MCF 10A (cell line): ENCODE data around the gene TBL1XR1. TPM values are rescaled to one million over a fixed set of nuclear protein-coding genes. Genes with fewer than 3 reads are reported as not detected.
"Not testable (repeated sequence)": the region's sequence is repeated elsewhere in the genome, so short reads cannot be mapped to it uniquely, and the experiment has no call there.

Source experiments
- BruUV-seq: library from RNA; stranded (reverse); fragments of 400-500 nt; replicated peaks from 2 replicates; lab custom pipeline; 2021; lab: Mats Ljungman, UMichigan
- CTCF ChIA-PET: fragments of 300-600 bp; sonication (Branson Sonifier 250); formaldehyde crosslinking; extraction: SDS; loops from one replicate; lab custom pipeline; 2021; ENCODE audit warnings: antibody characterized with exemption, inconsistent platforms; lab: Yijun Ruan, JAX
- POLR2A ChIA-PET: fragments of 300-600, 350-650 bp; sonication (Branson Sonifier 250); formaldehyde crosslinking; extraction: SDS; loops from one replicate; lab custom pipeline; 2020; ENCODE audit warnings: antibody characterized with exemption, inconsistent platforms; lab: Yijun Ruan, JAX
- DNase-seq: peaks from one replicate; pipeline ENCODE4 v3.0.0-alpha.2; 2018; ENCODE audit not compliant: unreplicated experiment
- H3K27ac Mint-ChIP-seq: one replicate; pipeline ENCODE4 v1.8.0; 2022; ENCODE audit warnings: mild to moderate bottlenecking, low read depth, mixed read lengths; ENCODE audit not compliant: unreplicated experiment
- H3K27me3 Mint-ChIP-seq: one replicate; pipeline ENCODE4 v1.8.0; 2022; ENCODE audit warnings: mixed read lengths; ENCODE audit not compliant: insufficient read depth, unreplicated experiment
- H3K36me3 Mint-ChIP-seq: one replicate; pipeline ENCODE4 v1.8.0; 2022; ENCODE audit warnings: mild to moderate bottlenecking, moderate library complexity, mixed read lengths; ENCODE audit not compliant: insufficient read depth, unreplicated experiment
- H3K4me1 Mint-ChIP-seq: one replicate; pipeline ENCODE4 v1.8.0; 2022; ENCODE audit warnings: mixed read lengths; ENCODE audit not compliant: insufficient read depth, unreplicated experiment
- H3K4me3 Mint-ChIP-seq: one replicate; pipeline ENCODE4 v1.8.0; 2022; ENCODE audit warnings: mild to moderate bottlenecking, moderate library complexity, mixed read lengths; ENCODE audit not compliant: unreplicated experiment
- H3K9me3 Mint-ChIP-seq: one replicate; pipeline ENCODE4 v1.8.0; 2022; ENCODE audit warnings: mixed read lengths; ENCODE audit not compliant: unreplicated experiment
- intact Hi-C: fragments of 100-400 bp; cut with micrococcal nuclease; formaldehyde crosslinking; loops from 2 replicates; pipeline ENCODE4 v1.14.1; 2022
- total RNA-seq: library from RNA; stranded (reverse); gene quantifications from 2 replicates; pipeline ENCODE4 v1.2.3, GENCODE V29; 2022
- TF ChIP-seq, protein P1 (sequence below): fragments of 200-600 bp; IDR thresholded peaks from one replicate; pipeline ENCODE4 v1.8.0; 2022; ENCODE audit warnings: antibody characterized with exemption, mild to moderate bottlenecking; ENCODE audit not compliant: unreplicated experiment

Gene TBL1XR1
- total RNA-seq, 1 experiment from 2014 or later = 178 TPM

DNA sequence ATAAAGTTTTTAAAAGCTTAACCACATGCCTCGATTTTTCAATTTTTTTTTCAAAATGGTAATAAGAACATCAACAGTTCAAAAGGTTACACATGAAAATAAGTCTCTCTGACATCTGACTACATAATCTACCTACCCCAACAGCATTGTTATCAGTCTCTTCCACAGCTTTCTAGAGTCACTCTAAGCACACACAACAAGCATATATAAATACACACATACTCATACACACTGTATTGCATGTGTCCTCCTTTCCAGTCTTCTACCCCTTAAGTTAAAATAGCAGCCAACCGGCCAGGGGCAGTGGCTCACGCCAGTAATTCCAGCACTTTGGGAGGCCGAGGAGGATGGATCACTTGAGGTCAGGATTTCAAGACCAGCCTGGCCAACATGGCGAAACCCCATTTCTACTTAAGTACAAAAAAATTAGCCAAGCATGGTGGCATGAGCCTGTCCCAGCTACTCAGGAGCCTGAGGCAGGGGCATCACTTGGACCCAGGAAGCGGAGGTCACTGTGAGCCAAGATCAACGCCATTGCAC lies 12.2 kb downstream of the TBL1XR1 start:
- Mint-ChIP-seq H3K4me3 (no peak overlapping the region), H3K36me3 (peaks cover 4% of the 10 kb centered on the region), H3K27ac (peak overlapping the region; percentile 0), H3K9me3 (no peaks in the 10 kb centered on the region), H3K4me1 (peaks cover 22% of the 10 kb centered on the region), H3K27me3 (no peaks in the 10 kb centered on the region)
- no TSS peak for BruUV-seq
- DNase-seq = no peak
- TF ChIP-seq, protein P1, sequence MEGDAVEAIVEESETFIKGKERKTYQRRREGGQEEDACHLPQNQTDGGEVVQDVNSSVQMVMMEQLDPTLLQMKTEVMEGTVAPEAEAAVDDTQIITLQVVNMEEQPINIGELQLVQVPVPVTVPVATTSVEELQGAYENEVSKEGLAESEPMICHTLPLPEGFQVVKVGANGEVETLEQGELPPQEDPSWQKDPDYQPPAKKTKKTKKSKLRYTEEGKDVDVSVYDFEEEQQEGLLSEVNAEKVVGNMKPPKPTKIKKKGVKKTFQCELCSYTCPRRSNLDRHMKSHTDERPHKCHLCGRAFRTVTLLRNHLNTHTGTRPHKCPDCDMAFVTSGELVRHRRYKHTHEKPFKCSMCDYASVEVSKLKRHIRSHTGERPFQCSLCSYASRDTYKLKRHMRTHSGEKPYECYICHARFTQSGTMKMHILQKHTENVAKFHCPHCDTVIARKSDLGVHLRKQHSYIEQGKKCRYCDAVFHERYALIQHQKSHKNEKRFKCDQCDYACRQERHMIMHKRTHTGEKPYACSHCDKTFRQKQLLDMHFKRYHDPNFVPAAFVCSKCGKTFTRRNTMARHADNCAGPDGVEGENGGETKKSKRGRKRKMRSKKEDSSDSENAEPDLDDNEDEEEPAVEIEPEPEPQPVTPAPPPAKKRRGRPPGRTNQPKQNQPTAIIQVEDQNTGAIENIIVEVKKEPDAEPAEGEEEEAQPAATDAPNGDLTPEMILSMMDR = no peak
- CTCF ChIA-PET = interaction anchor here (0.5 to 1.3 kb wide), 5 partner anchors 30 to 183 kb away, joined by 3 to 6 read pairs (median 4); no protein-coding TSS in a partner anchor
- intact Hi-C loops = no loop called here
- POLR2A ChIA-PET = interaction anchor here (0.6 to 1.0 kb wide), 5 partner anchors 8 to 632 kb away, joined by 3 read pairs; no protein-coding TSS in a partner anchor

DNA sequence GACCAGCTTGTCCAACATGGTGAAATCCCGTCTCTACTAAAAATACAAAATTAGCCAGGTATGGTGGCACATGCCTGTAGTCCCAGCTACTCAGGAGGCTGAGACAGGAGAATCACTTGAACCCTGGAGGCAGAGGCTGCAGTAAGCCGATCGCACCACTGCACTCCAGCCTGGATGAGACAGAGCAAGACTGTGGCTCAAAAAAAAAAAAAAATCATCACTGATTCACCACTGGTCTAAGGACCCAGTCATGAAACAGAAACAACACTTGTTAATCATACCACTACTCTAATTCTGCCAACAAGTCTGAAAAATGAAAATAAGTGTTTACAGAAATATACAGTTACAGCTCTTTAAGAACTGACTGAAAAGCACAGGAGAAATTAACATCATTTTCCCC lies 12.7 kb downstream of the TBL1XR1 start:
- ChIA-PET CTCF (interaction anchor here (0.6 to 1.3 kb wide), 3 partner anchors 30 to 179 kb away, joined by 3 to 4 read pairs (median 3); no protein-coding TSS in a partner anchor), POLR2A (interaction anchor here (0.6 to 1.0 kb wide), 7 partner anchors 9 to 633 kb away, joined by 3 read pairs; no protein-coding TSS in a partner anchor)
- H3K27me3 Mint-ChIP-seq, intact Hi-C loops, H3K36me3 Mint-ChIP-seq, H3K9me3 Mint-ChIP-seq, BruUV-seq, H3K4me3 Mint-ChIP-seq, DNase-seq: not testable (repeated sequence)
- Mint-ChIP-seq H3K4me1 (peaks cover 25% of the 10 kb centered on the region), H3K27ac (peak overlapping the region; percentile 0)

DNA sequence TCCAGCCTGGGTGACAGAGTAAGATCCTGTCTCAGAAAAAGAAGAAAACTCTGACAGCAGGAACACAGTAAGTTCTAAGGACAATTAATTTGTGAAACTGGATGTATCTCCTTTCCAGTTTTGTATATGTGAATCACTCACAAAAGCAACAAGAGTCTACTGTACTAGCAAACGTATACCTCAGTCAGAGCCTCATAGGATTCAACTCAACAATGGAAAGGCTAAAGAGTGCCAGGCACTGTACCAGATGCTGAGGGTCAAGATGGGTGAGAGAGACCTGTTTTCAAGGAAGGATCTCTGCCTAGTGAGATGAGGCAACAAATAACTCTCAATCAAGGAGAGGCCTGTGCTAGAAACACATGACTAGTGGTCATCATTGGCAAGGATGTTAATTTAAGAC lies 14.9 kb downstream of the TBL1XR1 start:
- Mint-ChIP-seq H3K4me1 (peaks cover 36% of the 10 kb centered on the region), H3K9me3 (no peaks in the 10 kb centered on the region), H3K4me3 (no peak overlapping the region), H3K27me3 (no peaks in the 10 kb centered on the region), H3K36me3 (no peaks in the 10 kb centered on the region), H3K27ac (no peak overlapping the region)
- CTCF ChIA-PET = no interaction called here
- no peak for DNase-seq
- TF ChIP-seq, protein P1 = no peak
- POLR2A ChIA-PET = interaction anchor here (1.0 kb wide), 1 partner anchor 322 kb away, joined by 3 read pairs; no protein-coding TSS in a partner anchor
- intact Hi-C loops = no loop called here
- BruUV-seq = no TSS peak

DNA sequence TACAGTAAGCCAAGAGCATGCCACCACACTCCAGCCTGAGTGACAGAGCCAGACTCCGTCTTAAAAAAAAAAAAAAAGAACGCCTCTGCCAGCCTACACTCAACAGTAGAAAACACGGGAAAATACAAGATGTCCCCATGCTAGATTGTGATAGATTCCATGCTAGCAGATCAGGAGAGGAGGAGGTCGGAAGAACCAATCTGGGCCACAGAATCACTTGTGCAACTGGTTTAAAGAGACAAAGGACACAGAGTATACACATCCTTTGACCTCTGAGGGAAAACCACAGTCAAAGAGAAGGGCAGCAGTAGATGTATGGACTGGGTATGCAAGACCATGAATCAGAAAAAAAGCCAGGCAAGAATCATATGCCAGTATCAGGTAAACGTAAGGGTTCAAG lies 15.9 kb downstream of the TBL1XR1 start:
- ChIA-PET CTCF (no interaction called here), POLR2A (interaction anchor here (2.8 kb wide), 1 partner anchor 13 kb away, joined by 21 read pairs; no protein-coding TSS in a partner anchor)
- Mint-ChIP-seq H3K4me1 (peaks cover 34% of the 10 kb centered on the region), H3K27me3 (no peaks in the 10 kb centered on the region), H3K36me3 (no peaks in the 10 kb centered on the region), H3K4me3 (no peak overlapping the region), H3K27ac (no peak overlapping the region), H3K9me3 (no peaks in the 10 kb centered on the region)
- DNase-seq = no peak
- intact Hi-C loops = no loop called here
- TF ChIP-seq, protein P1 = no peak
- no TSS peak for BruUV-seq
